CD4-positive, alpha-beta memory T cell (primary cell): ENCODE results near the gene CES3. TPM values are rescaled to one million over a fixed set of nuclear protein-coding genes. Genes with fewer than 3 reads are reported as not detected.

Experiments used
- CTCF ChIA-PET: fragments of 350-600 bp; sonication (Branson Sonifier 250); formaldehyde crosslinking; loops from one replicate; lab custom pipeline; 2021; ENCODE audit warnings: inconsistent platforms; ENCODE audit not compliant: partially characterized antibody; lab: Charles Lee
- POLR2A ChIA-PET: fragments of 350-600 bp; sonication (Branson Sonifier 250); formaldehyde crosslinking; loops from one replicate; lab custom pipeline; 2021; ENCODE audit not compliant: partially characterized antibody; lab: Charles Lee
- DNase-seq, 5 donors: peaks; one replicate each; pipeline versions ENCODE4 v3.0.0 to v3.0.0-alpha.2; 2020 to 2022; ENCODE audit warnings: mixed read lengths in 1 of 5
- H3K27ac ChIP-seq: one replicate; pipeline ENCODE4 v1.7.0; 2013; ENCODE audit warnings: low read depth, low read length
- H3K27me3 ChIP-seq: 2 replicates; pipeline ENCODE4 v1.7.0; 2013; ENCODE audit warnings: mild to moderate bottlenecking, low read length, moderate library complexity; ENCODE audit not compliant: insufficient read depth
- H3K36me3 ChIP-seq: 2 replicates; pipeline ENCODE4 v1.7.0; 2013; ENCODE audit warnings: mild to moderate bottlenecking, low read length, moderate library complexity; ENCODE audit not compliant: insufficient read depth
- H3K4me1 ChIP-seq: 2 replicates; pipeline ENCODE4 v1.7.0; 2013; ENCODE audit warnings: mild to moderate bottlenecking, low read length, moderate library complexity; ENCODE audit not compliant: insufficient read depth
- H3K4me3 ChIP-seq, 2 donors: one replicate each; pipeline ENCODE4 v1.7.0; 2013; ENCODE audit warnings: low read length in 2 of 2, mild to moderate bottlenecking in 1 of 2
- H3K9me3 ChIP-seq, 2 donors: one replicate each; pipeline ENCODE4 v1.7.0; 2013; ENCODE audit warnings: low read length in 2 of 2, control low read depth in 1 of 2; ENCODE audit not compliant: control insufficient read depth in 1 of 2
- H3K27ac Mint-ChIP-seq, 7 donors: one replicate each; pipeline ENCODE4 v1.8.0; 2020 to 2021; ENCODE audit warnings: mixed read lengths in 7 of 7, mild to moderate bottlenecking in 6 of 7, inconsistent platforms in 3 of 7, moderate library complexity in 3 of 7
- H3K27me3 Mint-ChIP-seq, 2 donors: one replicate each; pipeline ENCODE4 v1.8.0; 2020 to 2021; ENCODE audit warnings: mixed read lengths in 2 of 2
- H3K36me3 Mint-ChIP-seq, 2 donors: one replicate each; pipeline ENCODE4 v1.8.0; 2020 to 2021; ENCODE audit warnings: mixed read lengths in 2 of 2, inconsistent platforms in 1 of 2, mild to moderate bottlenecking in 1 of 2
- H3K4me1 Mint-ChIP-seq, 4 donors: one replicate each; pipeline ENCODE4 v1.8.0; 2020 to 2021; ENCODE audit warnings: mixed read lengths in 4 of 4, mild to moderate bottlenecking in 1 of 4
- H3K4me3 Mint-ChIP-seq, 8 donors: one replicate each; pipeline ENCODE4 v1.8.0; 2020 to 2021; ENCODE audit warnings: mixed read lengths in 8 of 8, mild to moderate bottlenecking in 7 of 8, moderate library complexity in 6 of 8, inconsistent platforms in 3 of 8
- H3K9me3 Mint-ChIP-seq, 8 donors: one replicate each; pipeline ENCODE4 v1.8.0; 2020 to 2021; ENCODE audit warnings: mixed read lengths in 8 of 8, mild to moderate bottlenecking in 5 of 8, inconsistent platforms in 3 of 8, moderate library complexity in 1 of 8
- intact Hi-C: fragments of 100-400 bp; cut with micrococcal nuclease; formaldehyde crosslinking; loops from one replicate; pipeline ENCODE4 v1.15.1; 2023
- polyA plus RNA-seq, 2 donors: library from polyadenylated mRNA; unstranded; fragments of 300-500 nt; fragmentation: Illumina TruSeq; gene quantifications; one replicate each; pipeline ENCODE4 v1.2.3, GENCODE V29; 2021
- total RNA-seq, 2 experiments: library from RNA; stranded (reverse); gene quantifications; one replicate each; pipeline ENCODE4 v1.2.3, GENCODE V29; 2021

Gene CES3
- total and polyA plus RNA-seq, 4 experiments from 2014 or later = 0.32 to 0.61 TPM; not detected in 2

- intact Hi-C loops = no loop called here
- no peak overlapping the region for H3K4me3 ChIP-seq
- ChIA-PET CTCF (no interaction called here), POLR2A (no interaction called here)
- H3K27ac ChIP-seq = no peak overlapping the region
- H3K27me3 ChIP-seq = peaks cover 11% of the 10 kb centered on the region
- peak in 1 of 5 donors; percentile 25 for DNase-seq
- Mint-ChIP-seq H3K27ac (no peak overlapping the region), H3K9me3 (no peaks in the 10 kb centered on the region), H3K36me3 (no peaks in the 10 kb centered on the region), H3K4me1 (peaks cover 0 to 7% (median 5%) of the 10 kb centered on the region in 4 donors), H3K4me3 (no peak overlapping the region), H3K27me3 (peaks cover 23 to 26% of the 10 kb centered on the region in 2 donors)
- H3K9me3 ChIP-seq = no peaks in the 10 kb centered on the region
- peaks cover 7% of the 10 kb centered on the region for H3K4me1 ChIP-seq
- H3K36me3 ChIP-seq = no peaks in the 10 kb centered on the region
These were observed 39.2 kb upstream of the CES3 start for GRCh38 chr16:66921729-66922450.

GRCh38 chr16:66923247-66923731, 37.8 kb upstream of the CES3 start:
- intact Hi-C loops = no loop called here
- Histone ChIP-seq H3K36me3 (no peaks in the 10 kb centered on the region), H3K27me3 (peaks cover 11% of the 10 kb centered on the region), H3K4me1 (peaks cover 7% of the 10 kb centered on the region), H3K4me3 (no peak overlapping the region), H3K27ac (no peak overlapping the region), H3K9me3 (no peaks in the 10 kb centered on the region)
- H3K27ac Mint-ChIP-seq = no peak overlapping the region
- H3K4me1 Mint-ChIP-seq = peaks cover 0 to 7% (median 5%) of the 10 kb centered on the region in 4 donors
- H3K4me3 Mint-ChIP-seq = peak overlapping the region in 2 of 8 donors; percentile 18 to 41
- H3K36me3 Mint-ChIP-seq = no peaks in the 10 kb centered on the region
- H3K9me3 Mint-ChIP-seq = no peaks in the 10 kb centered on the region
- POLR2A ChIA-PET = no interaction called here
- no peak for DNase-seq
- peaks cover 23 to 26% of the 10 kb centered on the region in 2 donors for H3K27me3 Mint-ChIP-seq
- CTCF ChIA-PET = no interaction called here

GRCh38 chr16:66923866-66924265, 37.2 kb upstream of the CES3 start:
- CTCF ChIA-PET = no interaction called here
- no peak for DNase-seq
- H3K27ac Mint-ChIP-seq = no peak overlapping the region
- Histone ChIP-seq H3K27me3 (peaks cover 11% of the 10 kb centered on the region), H3K36me3 (no peaks in the 10 kb centered on the region), H3K27ac (no peak overlapping the region), H3K9me3 (no peaks in the 10 kb centered on the region), H3K4me3 (no peak overlapping the region), H3K4me1 (peaks cover 7% of the 10 kb centered on the region)
- H3K27me3 Mint-ChIP-seq = peaks cover 23 to 26% of the 10 kb centered on the region in 2 donors
- H3K36me3 Mint-ChIP-seq = no peaks in the 10 kb centered on the region
- peaks cover 0 to 7% (median 5%) of the 10 kb centered on the region in 4 donors for H3K4me1 Mint-ChIP-seq
- H3K4me3 Mint-ChIP-seq = peak overlapping the region in 2 of 8 donors; percentile 8 to 16
- intact Hi-C loops = no loop called here
- H3K9me3 Mint-ChIP-seq = no peaks in the 10 kb centered on the region
- POLR2A ChIA-PET = no interaction called here

GRCh38 chr16:66924527-66925321, 36.3 kb upstream of the CES3 start:
- Mint-ChIP-seq H3K27ac (no peak overlapping the region), H3K9me3 (no peaks in the 10 kb centered on the region)
- intact Hi-C loops = no loop called here

GRCh38 chr16:66925322-66925840, 35.7 kb upstream of the CES3 start, which contains the start of gene RRAD:
RRAD (minus strand) TSS chr16:66925535; CDS start chr16:66925179, 356 bp downstream.
- POLR2A ChIA-PET = interaction anchor here (0.7 kb wide), 1 partner anchor 9 kb away, joined by 3 read pairs; the partner anchor contains the start of gene CIAO2B
- Mint-ChIP-seq H3K27ac (peak within 1 kb of the TSS in 1 of 7 donors; percentile 21), H3K4me1 (peaks cover 0 to 7% (median 5%) of the 10 kb centered on the region in 4 donors), H3K27me3 (peaks cover 21 to 23% of the 10 kb centered on the region in 2 donors), H3K9me3 (no peaks in the 10 kb centered on the region), H3K36me3 (peaks cover 0 to 2% of the 10 kb centered on the region in 2 donors), H3K4me3 (peak within 1 kb of the TSS; percentile 47 to 80 (median 76))
- peaks cover 7% of the 10 kb centered on the region for H3K4me1 ChIP-seq
- no peak for DNase-seq
- CTCF ChIA-PET = no interaction called here
- H3K27ac ChIP-seq = no peak within 1 kb of the TSS
- intact Hi-C loops = no loop called here
- peaks cover 11% of the 10 kb centered on the region for H3K27me3 ChIP-seq
- H3K9me3 ChIP-seq = no peaks in the 10 kb centered on the region
- peak within 1 kb of the TSS in 1 of 2 donors; percentile 14 for H3K4me3 ChIP-seq
- H3K36me3 ChIP-seq = no peaks in the 10 kb centered on the region

More at GRCh38 chr16:66924527-66925321, 36.3 kb upstream of the CES3 start:
- Histone ChIP-seq H3K27me3 (peaks cover 11% of the 10 kb centered on the region), H3K27ac (no peak overlapping the region), H3K36me3 (no peaks in the 10 kb centered on the region), H3K4me3 (no peak overlapping the region), H3K9me3 (no peaks in the 10 kb centered on the region), H3K4me1 (peaks cover 7% of the 10 kb centered on the region)
- ChIA-PET POLR2A (no interaction called here), CTCF (no interaction called here)
- DNase-seq = peak in 3 of 5 donors; percentile 34 to 41 (median 35)
- H3K4me3 Mint-ChIP-seq = peak overlapping the region; percentile 1 to 71 (median 42)
- no peaks in the 10 kb centered on the region for H3K36me3 Mint-ChIP-seq
- peaks cover 0 to 7% (median 5%) of the 10 kb centered on the region in 4 donors for H3K4me1 Mint-ChIP-seq
- peaks cover 21 to 23% of the 10 kb centered on the region in 2 donors for H3K27me3 Mint-ChIP-seq

GRCh38 chr16:66926171-66926947, 34.7 kb upstream of the CES3 start:
- no peak overlapping the region for H3K27ac ChIP-seq
- DNase-seq = peak in 1 of 5 donors; percentile 3
- H3K9me3 ChIP-seq = no peaks in the 10 kb centered on the region
- H3K4me1 ChIP-seq = peaks cover 7% of the 10 kb centered on the region
- H3K27ac Mint-ChIP-seq = peak overlapping the region in 1 of 7 donors; percentile 30
- H3K27me3 Mint-ChIP-seq = peaks cover 20 to 22% of the 10 kb centered on the region in 2 donors
- ChIA-PET POLR2A (interaction anchor here (0.5 to 0.7 kb wide), 2 partner anchors 8 to 34 kb away, joined by 3 read pairs; partner anchors contain the start of gene CIAO2B), CTCF (interaction anchor here (1.2 kb wide), 1 partner anchor 31 kb away, joined by 3 read pairs; no protein-coding TSS in a partner anchor)
- intact Hi-C loops = no loop called here
- H3K4me1 Mint-ChIP-seq = peaks cover 0 to 7% (median 5%) of the 10 kb centered on the region in 4 donors
- no peaks in the 10 kb centered on the region for H3K36me3 ChIP-seq
- no peaks in the 10 kb centered on the region for H3K9me3 Mint-ChIP-seq
- H3K4me3 Mint-ChIP-seq = peak overlapping the region in 4 of 8 donors; percentile 25 to 78 (median 70)
- peaks cover 11% of the 10 kb centered on the region for H3K27me3 ChIP-seq
- peaks cover 0 to 4% of the 10 kb centered on the region in 2 donors for H3K36me3 Mint-ChIP-seq
- no peak overlapping the region for H3K4me3 ChIP-seq
